Common myeloid progenitor, CD34-positive (primary cell): Measurements from ENCODE around the gene ZFR2.

Experiments used
- CTCF ChIA-PET: fragments of 350-600 bp; sonication (Branson Sonifier 250); formaldehyde crosslinking; loops from one replicate; lab custom pipeline; 2021; ENCODE audit warnings: antibody characterized with exemption; lab: Charles Lee
- POLR2A ChIA-PET: fragments of 350-600 bp; sonication (Branson Sonifier 250); formaldehyde crosslinking; loops from one replicate; lab custom pipeline; 2021; ENCODE audit warnings: antibody characterized with exemption; lab: Charles Lee
- DNase-seq, 3 donors: peaks; one replicate each; pipeline versions ENCODE4 v3.0.0 to v3.0.0-alpha.2; 2013
- H3K27ac ChIP-seq, 2 experiments: 1 replicate in 1 of 2; 2 replicates in 1 of 2; pipeline ENCODE4 v1.7.0; 2013; ENCODE audit warnings: inconsistent platforms in 2 of 2, low read length in 2 of 2, mild to moderate bottlenecking in 2 of 2, low read depth in 1 of 2, moderate library complexity in 1 of 2; ENCODE audit not compliant: severe bottlenecking in 2 of 2, insufficient read depth in 1 of 2, poor library complexity in 1 of 2
- H3K27me3 ChIP-seq, 5 experiments: replicated peaks in 2 of 5; 1 replicate in 3 of 5; 2 replicates in 2 of 5; pipeline versions ENCODE4 v1.6.1 to v1.7.0; 2013; ENCODE audit warnings: low read length in 4 of 5, mild to moderate bottlenecking in 2 of 5, moderate library complexity in 2 of 5, inconsistent platforms in 1 of 5; ENCODE audit not compliant: insufficient read depth in 5 of 5, control insufficient read depth in 4 of 5
- H3K36me3 ChIP-seq, 4 experiments: 1 replicate in 2 of 4; 2 replicates in 2 of 4; pipeline versions ENCODE4 v1.6.1 to v1.7.0; 2013; ENCODE audit warnings: low read length in 3 of 4, control low read depth in 1 of 4, mild to moderate bottlenecking in 1 of 4; ENCODE audit not compliant: control insufficient read depth in 4 of 4, insufficient read depth in 4 of 4
- H3K4me1 ChIP-seq, 4 experiments: 1 replicate in 3 of 4; 2 replicates in 1 of 4; pipeline versions ENCODE4 v1.6.1 to v1.7.1; 2013; ENCODE audit warnings: low read length in 3 of 4, mild to moderate bottlenecking in 3 of 4, control low read depth in 1 of 4, inconsistent platforms in 1 of 4, moderate library complexity in 1 of 4; ENCODE audit not compliant: control insufficient read depth in 4 of 4, insufficient read depth in 4 of 4; ENCODE audit errors: control extremely low read depth in 1 of 4
- H3K4me3 ChIP-seq, 7 experiments: 1 replicate in 4 of 7; 2 replicates in 3 of 7; pipeline versions ENCODE4 v1.5.1 to v1.7.0; 2013; ENCODE audit warnings: mild to moderate bottlenecking in 7 of 7, low read length in 6 of 7, moderate library complexity in 6 of 7, inconsistent platforms in 2 of 7, low read depth in 2 of 7, control low read depth in 1 of 7; ENCODE audit not compliant: insufficient read depth in 4 of 7, control insufficient read depth in 1 of 7; ENCODE audit errors: extremely low read depth in 1 of 7
- H3K9me3 ChIP-seq, 5 experiments: 1 replicate in 4 of 5; 2 replicates in 1 of 5; pipeline versions ENCODE4 v1.6.1 to v1.7.1; 2013; ENCODE audit warnings: low read length in 4 of 5, mild to moderate bottlenecking in 2 of 5, inconsistent platforms in 1 of 5, low read depth in 1 of 5, moderate library complexity in 1 of 5; ENCODE audit not compliant: control insufficient read depth in 4 of 5, insufficient read depth in 2 of 5; ENCODE audit errors: control extremely low read depth in 1 of 5
- WGBS: methylation state at CpG from one replicate; pipeline ENCODE4 v1.1.5; 2013; ENCODE audit not compliant: insufficient coverage; 5-methylcytosine and 5-hydroxymethylcytosine counted together

ZFR2 gene

DNA sequence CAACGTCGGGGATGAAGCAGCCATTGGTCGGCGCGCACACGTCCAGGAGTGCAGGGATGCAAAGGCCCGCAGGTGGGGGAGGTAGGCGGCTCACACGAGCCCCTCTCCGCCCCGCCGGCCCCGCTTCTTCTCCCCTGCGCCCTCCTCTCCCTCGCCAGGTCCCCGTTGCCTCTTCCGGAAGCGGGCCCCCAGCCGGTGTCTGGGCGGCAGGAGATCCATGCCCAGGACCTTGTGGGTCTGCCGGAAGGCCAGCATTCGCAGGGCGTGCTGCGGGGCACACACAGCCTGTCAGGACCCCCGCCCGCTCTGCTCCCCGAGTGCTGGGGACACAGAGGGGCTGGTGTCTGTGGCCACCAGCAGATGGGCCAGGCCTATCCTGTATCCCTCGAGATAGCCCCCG is 63.0 kb downstream of the ZFR2 start:
- no peak overlapping the region for H3K4me3 ChIP-seq
- H3K36me3 ChIP-seq, result no peaks in the 10 kb centered on the region
- H3K27ac ChIP-seq, result no peak overlapping the region
- POLR2A ChIA-PET, result no interaction called here
- 94% methylated on average over 22 of the region's 29 CpGs for WGBS
- DNase-seq, result no peak
- H3K27me3 ChIP-seq, result peaks cover 0 to 19% (median 7%) of the 10 kb centered on the region in 5 experiments
- CTCF ChIA-PET, result interaction anchor here (0.7 to 1.3 kb wide), 2 partner anchors 13 to 22 kb away, joined by 3 read pairs; no protein-coding TSS in a partner anchor
- H3K4me1 ChIP-seq, result peaks cover 0 to 40% (median 15%) of the 10 kb centered on the region in 4 experiments
- no peaks in the 10 kb centered on the region for H3K9me3 ChIP-seq

- ChIA-PET POLR2A (no interaction called here), CTCF (interaction anchor here (1.4 kb wide), 1 partner anchor 13 kb away, joined by 5 read pairs; no protein-coding TSS in a partner anchor)
- H3K36me3 ChIP-seq, result no peaks in the 10 kb centered on the region
- H3K4me3 ChIP-seq, result no peak overlapping the region
- no peaks in the 10 kb centered on the region for H3K9me3 ChIP-seq
- peaks cover 0 to 28% (median 13%) of the 10 kb centered on the region in 4 experiments for H3K4me1 ChIP-seq
- 100% methylated on average over 5 of the region's 13 CpGs for WGBS
- H3K27me3 ChIP-seq, result peaks cover 0 to 25% (median 9%) of the 10 kb centered on the region in 5 experiments
- H3K27ac ChIP-seq, result no peak overlapping the region
- DNase-seq, result no peak
These were observed 64.4 kb downstream of the ZFR2 start for GRCh38 chr19:3804429-3804828.

DNA sequence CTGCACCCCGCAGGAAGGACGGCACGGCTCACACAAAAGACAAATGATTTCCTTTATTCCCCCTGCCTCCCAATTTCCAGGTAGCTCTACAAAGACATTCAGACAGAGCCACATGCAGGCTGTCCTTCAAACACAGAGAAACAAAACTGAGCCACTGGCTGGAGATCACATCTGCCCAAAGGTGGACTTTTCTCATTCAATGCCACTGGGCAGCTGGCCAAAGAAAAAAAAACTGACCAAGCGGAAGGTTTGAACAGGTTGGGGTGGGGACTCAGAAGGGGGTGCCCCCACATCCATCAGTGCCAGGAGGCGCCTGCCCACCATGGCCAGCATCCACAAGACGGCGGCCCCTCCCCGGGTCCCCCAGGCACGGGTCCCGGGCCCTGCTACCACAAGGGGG is 64.9 kb downstream of the ZFR2 start:
- ChIA-PET CTCF (interaction anchor here (1.4 kb wide), 1 partner anchor 14 kb away, joined by 5 read pairs; no protein-coding TSS in a partner anchor), POLR2A (no interaction called here)
- Histone ChIP-seq H3K9me3 (no peaks in the 10 kb centered on the region), H3K27ac (no peak overlapping the region), H3K27me3 (peaks cover 0 to 25% (median 9%) of the 10 kb centered on the region in 5 experiments), H3K4me1 (peaks cover 0 to 26% (median 13%) of the 10 kb centered on the region in 4 experiments), H3K4me3 (no peak overlapping the region), H3K36me3 (no peaks in the 10 kb centered on the region)
- no peak for DNase-seq
- WGBS, result 89% methylated on average over 4 of the region's 10 CpGs

GRCh38 chr19:3803114-3803888 is 65.5 kb downstream of the ZFR2 start:
- no peaks in the 10 kb centered on the region for H3K36me3 ChIP-seq
- POLR2A ChIA-PET, result no interaction called here
- no peak for DNase-seq
- no peak overlapping the region for H3K4me3 ChIP-seq
- peaks cover 0 to 23% (median 14%) of the 10 kb centered on the region in 4 experiments for H3K4me1 ChIP-seq
- 88% methylated on average over 10 of the region's 24 CpGs for WGBS
- H3K9me3 ChIP-seq, result no peaks in the 10 kb centered on the region
- CTCF ChIA-PET, result interaction anchor here (1.4 kb wide), 1 partner anchor 15 kb away, joined by 5 read pairs; no protein-coding TSS in a partner anchor
- H3K27me3 ChIP-seq, result peaks cover 0 to 25% (median 9%) of the 10 kb centered on the region in 5 experiments
- no peak overlapping the region for H3K27ac ChIP-seq

DNA sequence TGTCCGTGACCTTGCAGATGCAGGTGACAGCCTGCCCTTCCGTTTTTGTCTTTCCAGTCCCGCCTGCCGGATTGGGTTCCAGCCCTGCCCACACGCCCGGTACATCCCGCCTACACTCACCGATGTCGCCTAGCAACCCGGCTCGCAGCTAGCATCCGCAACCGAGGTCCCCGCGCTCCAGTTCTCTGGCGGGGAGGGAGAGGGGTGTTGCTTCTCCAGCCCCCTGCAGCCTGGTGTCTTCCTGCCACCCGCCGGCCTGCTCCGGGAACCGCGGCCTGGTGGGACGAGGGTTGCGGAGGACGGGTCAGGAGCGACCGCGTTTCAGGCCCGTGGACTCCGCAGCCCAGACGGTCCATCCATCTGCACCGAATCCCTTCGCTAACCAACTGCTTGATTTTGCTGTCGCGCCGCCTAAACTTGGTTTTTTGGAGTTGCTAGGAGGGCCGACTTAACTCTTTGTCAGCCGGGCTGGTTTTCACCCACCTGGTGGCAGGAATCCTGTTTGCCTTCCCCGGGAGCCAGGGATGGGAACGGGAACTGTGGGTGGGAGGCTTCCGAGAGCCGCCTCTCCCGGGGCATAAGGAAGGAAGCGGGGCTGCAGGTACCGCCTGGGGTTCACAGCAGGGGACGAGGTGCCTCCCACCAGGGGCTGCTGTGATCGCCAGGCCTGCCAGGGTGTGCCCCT is 67.3 kb downstream of the ZFR2 start:
- under 1% methylated on average over 40 of the region's 46 CpGs for whole genome bisulfite sequencing
- CTCF ChIA-PET, result no interaction called here
- Histone ChIP-seq H3K27me3 (peaks cover 0 to 25% (median 9%) of the 10 kb centered on the region in 5 experiments), H3K36me3 (no peaks in the 10 kb centered on the region), H3K9me3 (peaks cover 0 to 5% (median 4%) of the 10 kb centered on the region in 5 experiments), H3K27ac (no peak overlapping the region), H3K4me3 (peak overlapping the region in 3 of 7 experiments; percentile 40 to 43 (median 42)), H3K4me1 (peaks cover 0 to 23% (median 15%) of the 10 kb centered on the region in 4 experiments)
- POLR2A ChIA-PET, result no interaction called here
- DNase-seq, result peak in 2 of 3 donors; percentile 63 to 64

DNA sequence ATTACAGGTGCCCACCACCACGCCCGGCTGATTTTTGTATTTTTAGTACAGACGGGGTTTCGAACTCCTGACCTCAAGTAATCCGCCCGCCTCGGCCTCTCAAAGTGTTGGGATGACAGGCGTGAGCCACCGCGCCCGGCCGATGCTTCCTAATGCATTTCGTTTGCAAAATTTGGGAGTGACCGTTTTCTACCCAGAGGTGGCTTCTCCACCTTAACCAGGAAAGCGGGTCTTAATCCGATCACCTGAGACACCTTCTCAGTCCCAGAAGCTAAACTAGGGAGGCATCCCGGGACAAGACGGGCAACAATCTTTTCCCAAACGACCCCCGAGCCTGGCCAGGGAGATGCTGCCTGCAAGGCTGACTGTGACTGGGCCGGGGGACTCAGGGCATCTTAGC is 67.8 kb downstream of the ZFR2 start:
- DNase-seq, result no peak
- H3K4me3 ChIP-seq, result peak overlapping the region in 1 of 7 experiments; percentile 43
- peaks cover 0 to 10% (median 7%) of the 10 kb centered on the region in 5 experiments for H3K9me3 ChIP-seq
- H3K27ac ChIP-seq, result no peak overlapping the region
- peaks cover 0 to 25% (median 9%) of the 10 kb centered on the region in 5 experiments for H3K27me3 ChIP-seq
- H3K4me1 ChIP-seq, result peaks cover 0 to 23% (median 15%) of the 10 kb centered on the region in 4 experiments
- 26% methylated on average over 18 of the region's 21 CpGs for WGBS
- no peaks in the 10 kb centered on the region for H3K36me3 ChIP-seq
- CTCF ChIA-PET, result no interaction called here
- POLR2A ChIA-PET, result no interaction called here
